Neuron (in vitro differentiated cells): ENCODE data around the gene GARIN5A.

Experiments used
- H2AFZ ChIP-seq: one replicate; pipeline ENCODE4 v1.6.1; 2013; ENCODE audit warnings: low read depth, mild to moderate bottlenecking, inconsistent platforms, low read length, moderate library complexity
- H3K27me3 ChIP-seq: one replicate; pipeline ENCODE4 v1.6.1; 2013; ENCODE audit warnings: low read length; ENCODE audit not compliant: insufficient read depth
- H3K36me3 ChIP-seq: one replicate; pipeline ENCODE4 v1.6.1; 2013; ENCODE audit warnings: low read length; ENCODE audit not compliant: insufficient read depth
- H3K4me1 ChIP-seq: one replicate; pipeline ENCODE4 v1.6.1; 2013; ENCODE audit warnings: low read length; ENCODE audit not compliant: insufficient read depth
- H3K4me3 ChIP-seq: 2 replicates; pipeline ENCODE4 v1.5.1; 2013; ENCODE audit warnings: mild to moderate bottlenecking, low read length, moderate library complexity
- H3K9me3 ChIP-seq: one replicate; pipeline ENCODE4 v1.6.1; 2013; ENCODE audit warnings: low read length

GARIN5A gene

GRCh38 chr19:50489461-50490011 lies 12.9 kb upstream of the GARIN5A start:
- no peak overlapping the region for H3K4me3 ChIP-seq
- no peaks in the 10 kb centered on the region for H3K36me3 ChIP-seq
- H3K9me3 ChIP-seq, result peaks cover 4% of the 10 kb centered on the region
- peaks cover 9% of the 10 kb centered on the region for H3K4me1 ChIP-seq
- no peaks in the 10 kb centered on the region for H3K27me3 ChIP-seq
- no peak overlapping the region for H2AFZ ChIP-seq

GRCh38 chr19:50488389-50489194 lies 11.9 kb upstream of the GARIN5A start:
- no peaks in the 10 kb centered on the region for H3K27me3 ChIP-seq
- no peaks in the 10 kb centered on the region for H3K36me3 ChIP-seq
- peaks cover 4% of the 10 kb centered on the region for H3K9me3 ChIP-seq
- no peak overlapping the region for H3K4me3 ChIP-seq
- peaks cover 9% of the 10 kb centered on the region for H3K4me1 ChIP-seq
- H2AFZ ChIP-seq, result no peak overlapping the region

- Histone ChIP-seq H3K27me3 (no peaks in the 10 kb centered on the region), H3K4me3 (no peak overlapping the region), H3K4me1 (peaks cover 4% of the 10 kb centered on the region), H3K9me3 (peaks cover 4% of the 10 kb centered on the region), H3K36me3 (no peaks in the 10 kb centered on the region), H2AFZ (no peak overlapping the region)
Observed at GRCh38 chr19:50486823-50487515, 10.3 kb upstream of the GARIN5A start.

- Histone ChIP-seq H3K4me3 (no peak overlapping the region), H3K9me3 (peaks cover 4% of the 10 kb centered on the region), H3K27me3 (no peaks in the 10 kb centered on the region), H3K4me1 (no peaks in the 10 kb centered on the region), H2AFZ (no peak overlapping the region), H3K36me3 (no peaks in the 10 kb centered on the region)
Observed at GRCh38 chr19:50485284-50485955, 8.8 kb upstream of the GARIN5A start.

- no peaks in the 10 kb centered on the region for H3K27me3 ChIP-seq
- H2AFZ ChIP-seq, result no peak overlapping the region
- H3K9me3 ChIP-seq, result peaks cover 21% of the 10 kb centered on the region
- H3K4me3 ChIP-seq, result no peak overlapping the region
- H3K36me3 ChIP-seq, result peaks cover 12% of the 10 kb centered on the region
- H3K4me1 ChIP-seq, result no peaks in the 10 kb centered on the region
Observed at GRCh38 chr19:50482916-50483315, 6.3 kb upstream of the GARIN5A start.

GRCh38 chr19:50482271-50482855 lies 5.7 kb upstream of the GARIN5A start:
- peaks cover 2% of the 10 kb centered on the region for H3K4me1 ChIP-seq
- no peak overlapping the region for H2AFZ ChIP-seq
- no peak overlapping the region for H3K4me3 ChIP-seq
- H3K27me3 ChIP-seq, result no peaks in the 10 kb centered on the region
- H3K36me3 ChIP-seq, result peaks cover 12% of the 10 kb centered on the region
- peaks cover 26% of the 10 kb centered on the region for H3K9me3 ChIP-seq

GRCh38 chr19:50481351-50482149 lies 4.9 kb upstream of the GARIN5A start:
- Histone ChIP-seq H3K4me3 (no peak overlapping the region), H3K36me3 (peaks cover 12% of the 10 kb centered on the region), H3K9me3 (peaks cover 26% of the 10 kb centered on the region), H3K27me3 (no peaks in the 10 kb centered on the region), H2AFZ (no peak overlapping the region), H3K4me1 (peaks cover 5% of the 10 kb centered on the region)

- peaks cover 5% of the 10 kb centered on the region for H3K4me1 ChIP-seq
- no peak overlapping the region for H2AFZ ChIP-seq
- H3K36me3 ChIP-seq, result peaks cover 12% of the 10 kb centered on the region
- peaks cover 26% of the 10 kb centered on the region for H3K9me3 ChIP-seq
- no peaks in the 10 kb centered on the region for H3K27me3 ChIP-seq
- H3K4me3 ChIP-seq, result no peak overlapping the region
Observed at GRCh38 chr19:50480281-50481111, 3.8 kb upstream of the GARIN5A start.

- Histone ChIP-seq H2AFZ (no peak overlapping the region), H3K27me3 (no peaks in the 10 kb centered on the region), H3K9me3 (peaks cover 25% of the 10 kb centered on the region), H3K4me1 (peaks cover 5% of the 10 kb centered on the region), H3K36me3 (peaks cover 12% of the 10 kb centered on the region), H3K4me3 (no peak overlapping the region)
Observed at GRCh38 chr19:50479761-50480251, 3.2 kb upstream of the GARIN5A start.

GRCh38 chr19:50478901-50479715 lies 2.5 kb upstream of the GARIN5A start:
- Histone ChIP-seq H3K27me3 (no peaks in the 10 kb centered on the region), H3K36me3 (peaks cover 12% of the 10 kb centered on the region), H3K4me1 (peaks cover 5% of the 10 kb centered on the region), H2AFZ (no peak overlapping the region), H3K4me3 (no peak overlapping the region), H3K9me3 (peaks cover 23% of the 10 kb centered on the region)
